ENCODE results near the gene PSMC5.
"Not testable (repeated sequence)": the region's sequence is repeated elsewhere in the genome, so short reads cannot be mapped to it uniquely, and the experiment has no call there.

Gene PSMC5

DNA sequence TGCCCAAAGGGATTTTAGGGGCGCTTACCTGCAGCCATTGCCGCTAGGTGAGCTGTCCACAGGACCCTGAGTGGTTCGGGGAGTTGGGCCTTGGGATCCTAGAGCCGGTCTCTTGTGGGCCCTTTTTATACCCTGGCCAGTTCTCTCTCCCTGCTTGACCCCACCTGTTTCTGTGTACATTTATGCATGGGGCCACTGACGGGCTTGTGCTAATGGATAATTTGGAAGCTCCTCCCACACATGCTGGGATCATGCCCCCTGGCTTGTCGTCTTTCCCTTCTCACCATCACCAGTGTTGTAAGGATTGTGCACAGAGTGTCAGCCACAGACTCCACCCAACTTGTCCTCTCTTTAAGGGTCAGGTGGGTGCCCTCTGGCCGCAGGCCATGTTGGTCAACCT lies 46.3 kb downstream of the PSMC5 start, which contains the start of gene CSH2:
Gene CSH2 (minus strand): TSS at position 101 of the 400 bp plus-strand sequence. CDS start 63 bp downstream, at position 38.
- not testable (repeated sequence) for H2BK120ac ChIP-seq (ENCODE audit: insufficient read depth, low read length, poor library complexity); H2AK5ac ChIP-seq (ENCODE audit: low read length); H4K12ac ChIP-seq (ENCODE audit: low read depth, low read length); H2AFZ ChIP-seq (ENCODE audit: insufficient read depth, low read length, poor library complexity); H3K27ac ChIP-seq (ENCODE audit: low read depth, low read length); H3K14ac ChIP-seq (ENCODE audit: low read length); H3K79me2 ChIP-seq (ENCODE audit: control insufficient read depth, insufficient read depth, low read length, poor library complexity); H3K4me3 ChIP-seq (ENCODE audit: low read depth, low read length); H3K79me1 ChIP-seq (ENCODE audit: low read length); H2BK12ac ChIP-seq (ENCODE audit: low read length); H3K4ac ChIP-seq (ENCODE audit: low read depth, low read length); H4K8ac ChIP-seq (ENCODE audit: low read depth, low read length); H3K36me3 ChIP-seq (ENCODE audit: control insufficient read depth in 1 of 2, insufficient read depth in 2 of 2, low read length in 2 of 2); H3K18ac ChIP-seq (ENCODE audit: low read length); DNase-seq; H3K9me3 ChIP-seq (ENCODE audit: insufficient read depth, low read depth, low read length); H3K9ac ChIP-seq (ENCODE audit: low read length); H3K4me2 ChIP-seq (ENCODE audit: low read length); H2BK5ac ChIP-seq (ENCODE audit: low read depth, low read length, poor library complexity); H3K27me3 ChIP-seq (ENCODE audit: insufficient read depth, low read length); H3K4me1 ChIP-seq (ENCODE audit: control insufficient read depth in 1 of 2, insufficient read depth in 2 of 2, low read length in 2 of 2); H4K91ac ChIP-seq (ENCODE audit: low read depth, low read length); H3K23ac ChIP-seq (ENCODE audit: low read length)
- no CpG with 5 or more reads among the region's 7 CpGs for WGBS (ENCODE audit: extremely low coverage, insufficient coverage, insufficient read length)

DNA sequence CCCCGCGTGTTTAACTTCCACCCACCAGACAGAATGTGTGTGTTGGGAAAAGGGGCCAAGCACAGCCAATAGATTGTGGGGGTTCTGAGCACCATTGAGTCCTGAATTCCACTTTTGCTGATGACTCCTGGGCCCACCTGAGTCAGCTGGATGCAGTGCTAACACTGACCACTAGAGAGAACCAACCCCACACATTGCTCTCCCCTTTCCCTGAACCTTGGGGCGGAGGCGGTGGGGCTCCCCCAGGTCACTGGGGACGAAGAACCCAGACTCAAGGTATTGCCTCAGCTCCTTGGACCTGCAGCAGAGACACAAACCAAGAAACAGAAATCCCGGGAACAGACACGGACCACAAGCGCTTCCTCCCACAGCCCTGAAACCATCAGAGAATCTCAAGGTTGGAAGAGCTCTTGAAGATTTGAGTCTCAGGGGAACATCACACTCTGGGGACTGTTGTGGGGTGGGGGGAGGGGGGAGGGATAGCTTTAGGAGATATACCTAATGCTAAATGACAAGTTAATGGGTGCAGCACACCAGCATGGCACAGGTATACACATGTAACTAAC lies 46.9 kb downstream of the PSMC5 start:
- not testable (repeated sequence) for H3K4ac ChIP-seq (ENCODE audit: low read depth, low read length); H3K27me3 ChIP-seq (ENCODE audit: insufficient read depth, low read length); H3K79me2 ChIP-seq (ENCODE audit: control insufficient read depth, insufficient read depth, low read length, poor library complexity); H3K9me3 ChIP-seq (ENCODE audit: insufficient read depth, low read depth, low read length); H4K8ac ChIP-seq (ENCODE audit: low read depth, low read length); H2BK5ac ChIP-seq (ENCODE audit: low read depth, low read length, poor library complexity); H2BK120ac ChIP-seq (ENCODE audit: insufficient read depth, low read length, poor library complexity); H3K9ac ChIP-seq (ENCODE audit: low read length); H4K12ac ChIP-seq (ENCODE audit: low read depth, low read length); H3K4me2 ChIP-seq (ENCODE audit: low read length); H3K14ac ChIP-seq (ENCODE audit: low read length); H2AFZ ChIP-seq (ENCODE audit: insufficient read depth, low read length, poor library complexity); DNase-seq; H2AK5ac ChIP-seq (ENCODE audit: low read length); H3K79me1 ChIP-seq (ENCODE audit: low read length); H3K23ac ChIP-seq (ENCODE audit: low read length); H2BK12ac ChIP-seq (ENCODE audit: low read length); H3K4me3 ChIP-seq (ENCODE audit: low read depth, low read length); H3K36me3 ChIP-seq (ENCODE audit: control insufficient read depth in 1 of 2, insufficient read depth in 2 of 2, low read length in 2 of 2); H3K27ac ChIP-seq (ENCODE audit: low read depth, low read length); H4K91ac ChIP-seq (ENCODE audit: low read depth, low read length); H3K18ac ChIP-seq (ENCODE audit: low read length); H3K4me1 ChIP-seq (ENCODE audit: control insufficient read depth in 1 of 2, insufficient read depth in 2 of 2, low read length in 2 of 2)
- no CpG with 5 or more reads among the region's 8 CpGs for WGBS (ENCODE audit: extremely low coverage, insufficient coverage, insufficient read length)

DNA sequence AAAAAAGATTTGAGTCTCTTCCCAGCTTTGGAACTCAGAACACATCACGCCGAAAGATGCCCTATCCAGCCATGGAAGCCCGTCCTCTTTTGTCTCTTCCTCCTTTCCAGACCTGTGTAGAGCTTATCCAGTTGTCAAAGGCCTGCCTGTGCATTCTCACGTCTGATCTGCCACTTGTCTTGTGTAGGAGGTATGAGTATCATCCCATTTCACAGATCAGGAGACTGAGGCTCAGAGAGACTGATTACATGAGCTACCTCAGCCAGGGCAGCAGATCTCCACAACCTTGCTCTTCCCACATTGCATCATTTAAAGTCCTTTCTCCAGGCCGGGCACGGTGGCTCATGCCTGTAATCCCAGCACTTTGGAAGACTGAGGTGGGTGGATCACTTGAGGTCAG lies 47.5 kb downstream of the PSMC5 start:
- H3K23ac ChIP-seq (ENCODE audit: low read length); H4K12ac ChIP-seq (ENCODE audit: low read depth, low read length); H3K14ac ChIP-seq (ENCODE audit: low read length); H2BK5ac ChIP-seq (ENCODE audit: low read depth, low read length, poor library complexity); H3K9me3 ChIP-seq (ENCODE audit: insufficient read depth, low read depth, low read length); H2BK120ac ChIP-seq (ENCODE audit: insufficient read depth, low read length, poor library complexity); H4K8ac ChIP-seq (ENCODE audit: low read depth, low read length); H2AFZ ChIP-seq (ENCODE audit: insufficient read depth, low read length, poor library complexity); H3K9ac ChIP-seq (ENCODE audit: low read length); H3K36me3 ChIP-seq (ENCODE audit: control insufficient read depth in 1 of 2, insufficient read depth in 2 of 2, low read length in 2 of 2); H3K27ac ChIP-seq (ENCODE audit: low read depth, low read length); H3K4me2 ChIP-seq (ENCODE audit: low read length); H3K4me1 ChIP-seq (ENCODE audit: control insufficient read depth in 1 of 2, insufficient read depth in 2 of 2, low read length in 2 of 2); H2AK5ac ChIP-seq (ENCODE audit: low read length); DNase-seq; H2BK12ac ChIP-seq (ENCODE audit: low read length); H3K79me2 ChIP-seq (ENCODE audit: control insufficient read depth, insufficient read depth, low read length, poor library complexity); H3K79me1 ChIP-seq (ENCODE audit: low read length); H3K27me3 ChIP-seq (ENCODE audit: insufficient read depth, low read length); H4K91ac ChIP-seq (ENCODE audit: low read depth, low read length); H3K18ac ChIP-seq (ENCODE audit: low read length); H3K4me3 ChIP-seq (ENCODE audit: low read depth, low read length); H3K4ac ChIP-seq (ENCODE audit: low read depth, low read length): not testable (repeated sequence)
- no CpG with 5 or more reads among the region's 6 CpGs for WGBS (ENCODE audit: extremely low coverage, insufficient coverage, insufficient read length)

DNA sequence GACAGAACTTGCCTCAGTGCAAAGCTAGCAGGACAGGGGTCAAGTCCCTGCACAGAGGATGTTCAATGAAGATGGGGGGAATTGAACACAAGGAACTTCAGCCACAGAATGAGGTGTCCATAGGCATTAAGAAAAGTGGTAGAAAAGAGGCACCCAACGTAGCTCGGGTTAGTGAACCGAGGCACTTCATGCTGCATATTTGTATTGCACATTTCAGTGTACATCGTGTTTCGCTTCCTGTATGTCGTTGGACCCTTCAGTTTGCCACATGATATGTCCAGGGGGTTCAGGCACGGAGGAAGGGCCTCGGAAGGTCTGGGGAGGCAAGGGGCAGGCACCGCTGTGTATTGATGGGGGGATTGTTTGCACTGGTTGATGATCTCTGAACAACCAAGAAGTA lies 51.2 kb downstream of the PSMC5 start:
- H4K91ac ChIP-seq (ENCODE audit: low read depth, low read length); H3K14ac ChIP-seq (ENCODE audit: low read length); H3K79me2 ChIP-seq (ENCODE audit: control insufficient read depth, insufficient read depth, low read length, poor library complexity); H4K12ac ChIP-seq (ENCODE audit: low read depth, low read length); H3K4me1 ChIP-seq (ENCODE audit: control insufficient read depth in 1 of 2, insufficient read depth in 2 of 2, low read length in 2 of 2); H2AK5ac ChIP-seq (ENCODE audit: low read length); H3K23ac ChIP-seq (ENCODE audit: low read length); H2BK12ac ChIP-seq (ENCODE audit: low read length); H2BK120ac ChIP-seq (ENCODE audit: insufficient read depth, low read length, poor library complexity); H3K4me2 ChIP-seq (ENCODE audit: low read length); H3K9me3 ChIP-seq (ENCODE audit: insufficient read depth, low read depth, low read length); H3K4ac ChIP-seq (ENCODE audit: low read depth, low read length); H4K8ac ChIP-seq (ENCODE audit: low read depth, low read length); H2AFZ ChIP-seq (ENCODE audit: insufficient read depth, low read length, poor library complexity); DNase-seq; H3K79me1 ChIP-seq (ENCODE audit: low read length); H3K18ac ChIP-seq (ENCODE audit: low read length); H3K9ac ChIP-seq (ENCODE audit: low read length); H3K27me3 ChIP-seq (ENCODE audit: insufficient read depth, low read length); H3K27ac ChIP-seq (ENCODE audit: low read depth, low read length); H3K4me3 ChIP-seq (ENCODE audit: low read depth, low read length); H3K36me3 ChIP-seq (ENCODE audit: control insufficient read depth in 1 of 2, insufficient read depth in 2 of 2, low read length in 2 of 2); H2BK5ac ChIP-seq (ENCODE audit: low read depth, low read length, poor library complexity): not testable (repeated sequence)
- no CpG with 5 or more reads among the region's 9 CpGs for WGBS (ENCODE audit: extremely low coverage, insufficient coverage, insufficient read length)

All from trophoblast cell (in vitro differentiated cells and primary cell).